Esophagus muscularis mucosa (tissue), 4 donors: ENCODE measurements around the gene RTRAF. TPM values are rescaled to one million over a fixed set of nuclear protein-coding genes. Genes with fewer than 3 reads are reported as not detected.

ENCODE experiments used
- DNase-seq: peaks from one replicate; pipeline ENCODE4 v3.0.0-alpha.2; 2017; ENCODE audit errors: extremely low spot score
- H3K27ac ChIP-seq, 4 donors: fragments of 200-600 bp; sonication (generic); replicated peaks in 1 of 4; 1 replicate in 3 of 4; 2 replicates in 1 of 4; pipeline ENCODE4 v1.5.1; 2016 to 2019; ENCODE audit warnings: mild to moderate bottlenecking in 1 of 4
- H3K27me3 ChIP-seq, 4 donors: fragments of 200-600 bp; sonication (generic); one replicate each; pipeline versions ENCODE4 v1.5.1 to v1.6.0; 2016 to 2019
- H3K36me3 ChIP-seq, 4 donors: fragments of 200-600 bp; sonication (generic); one replicate each; pipeline ENCODE4 v1.5.1; 2016 to 2019
- H3K4me1 ChIP-seq, 4 donors: fragments of 200-600 bp; sonication (generic); one replicate each; pipeline ENCODE4 v1.5.1; 2016 to 2019
- H3K4me3 ChIP-seq, 4 donors: fragments of 200-600 bp; sonication (generic); 1 replicate in 2 of 4; 2 replicates in 2 of 4; pipeline ENCODE4 v1.5.1; 2016 to 2019; ENCODE audit warnings: mild to moderate bottlenecking in 4 of 4, moderate library complexity in 1 of 4
- H3K9me3 ChIP-seq, 4 donors: fragments of 200-600 bp; sonication (generic); 1 replicate in 3 of 4; 2 replicates in 1 of 4; pipeline ENCODE4 v1.5.1; 2016 to 2019
- EP300 ChIP-seq: sonication (generic); formaldehyde crosslinking; IDR thresholded peaks from one replicate; pipeline ENCODE4 v1.6.1; 2017; ENCODE audit warnings: antibody characterized with exemption
- POLR2A ChIP-seq: fragments of 450-650 bp; IDR thresholded peaks from one replicate; pipeline ENCODE4 v1.6.1; 2017; ENCODE audit warnings: antibody characterized with exemption, moderate library complexity, mild to moderate bottlenecking, low read depth
- POLR2AphosphoS5 ChIP-seq, 2 donors: sonication (generic); formaldehyde crosslinking; IDR thresholded peaks; one replicate each; pipeline ENCODE4 v1.6.1; 2017; ENCODE audit warnings: antibody characterized with exemption in 2 of 2
- WGBS: methylation state at CpG from one replicate; pipeline ENCODE4 v1.1.5; 2018; 5-methylcytosine and 5-hydroxymethylcytosine counted together
- intact Hi-C: fragments of 100-400 bp; cut with DNase I; formaldehyde crosslinking; loops from one replicate; pipeline ENCODE4 v1.15.1; 2023
- total RNA-seq, 4 donors: library from RNA; depleted of rRNA; stranded (reverse); fragments of >200 nt; gene quantifications; one replicate each; pipeline versions ENCODE4 v1.1.0 to v1.2.1, GENCODE V29; 2016
- TF ChIP-seq, protein P1 (sequence below), 3 experiments: fragments of 200-600 bp in 2 of 3; fragments of 450-650 bp in 1 of 3; sonication (generic) in 2 of 3; IDR thresholded peaks; one replicate each; pipeline ENCODE4 v1.5.1; 2017 to 2019; ENCODE audit warnings: antibody characterized with exemption in 3 of 3, mild to moderate bottlenecking in 2 of 3, moderate library complexity in 1 of 3

RTRAF gene
- total RNA-seq, 4 donors from 2014 or later: 66.4 to 122 (median 70.1) TPM

DNA sequence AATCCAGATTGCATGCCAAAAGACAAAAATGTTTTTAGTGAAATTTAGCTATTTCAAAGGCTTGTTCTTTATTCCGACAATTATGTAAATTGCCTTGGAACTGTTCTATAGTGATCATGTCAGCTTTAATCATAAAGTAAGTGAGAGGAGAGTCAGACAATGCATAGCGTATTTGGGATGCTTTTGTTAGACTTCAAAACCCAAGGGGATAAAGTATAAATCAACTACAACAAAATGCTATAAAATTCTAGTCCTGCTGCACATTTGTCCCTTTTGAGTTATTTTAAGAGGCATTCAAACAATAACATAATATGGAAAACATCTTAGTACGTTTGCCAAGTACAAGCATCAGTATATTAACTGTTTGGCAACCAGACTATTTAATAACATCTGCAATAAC is 11.3 kb downstream of the RTRAF start:
- TF ChIP-seq, protein P1, sequence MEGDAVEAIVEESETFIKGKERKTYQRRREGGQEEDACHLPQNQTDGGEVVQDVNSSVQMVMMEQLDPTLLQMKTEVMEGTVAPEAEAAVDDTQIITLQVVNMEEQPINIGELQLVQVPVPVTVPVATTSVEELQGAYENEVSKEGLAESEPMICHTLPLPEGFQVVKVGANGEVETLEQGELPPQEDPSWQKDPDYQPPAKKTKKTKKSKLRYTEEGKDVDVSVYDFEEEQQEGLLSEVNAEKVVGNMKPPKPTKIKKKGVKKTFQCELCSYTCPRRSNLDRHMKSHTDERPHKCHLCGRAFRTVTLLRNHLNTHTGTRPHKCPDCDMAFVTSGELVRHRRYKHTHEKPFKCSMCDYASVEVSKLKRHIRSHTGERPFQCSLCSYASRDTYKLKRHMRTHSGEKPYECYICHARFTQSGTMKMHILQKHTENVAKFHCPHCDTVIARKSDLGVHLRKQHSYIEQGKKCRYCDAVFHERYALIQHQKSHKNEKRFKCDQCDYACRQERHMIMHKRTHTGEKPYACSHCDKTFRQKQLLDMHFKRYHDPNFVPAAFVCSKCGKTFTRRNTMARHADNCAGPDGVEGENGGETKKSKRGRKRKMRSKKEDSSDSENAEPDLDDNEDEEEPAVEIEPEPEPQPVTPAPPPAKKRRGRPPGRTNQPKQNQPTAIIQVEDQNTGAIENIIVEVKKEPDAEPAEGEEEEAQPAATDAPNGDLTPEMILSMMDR (IDR thresholded peaks at IDR 0.05): no peak
- TF ChIP-seq POLR2AphosphoS5 (IDR thresholded peaks at IDR 0.05) (no peak), EP300 (no peak), POLR2A (no peak)
- Histone ChIP-seq H3K9me3 (no peaks in the 10 kb centered on the region), H3K4me3 (no peak overlapping the region), H3K4me1 (peaks cover 31 to 59% (median 48%) of the 10 kb centered on the region in 4 donors), H3K27ac (peak overlapping the region in 3 of 4 donors; percentile 2 to 50 (median 27)), H3K27me3 (no peaks in the 10 kb centered on the region), H3K36me3 (peaks cover 14 to 45% (median 34%) of the 10 kb centered on the region in 4 donors)
- DNase-seq: no peak
- WGBS: 69% methylated on average over 3 of the region's 3 CpGs
- intact Hi-C loops: no loop called here

DNA sequence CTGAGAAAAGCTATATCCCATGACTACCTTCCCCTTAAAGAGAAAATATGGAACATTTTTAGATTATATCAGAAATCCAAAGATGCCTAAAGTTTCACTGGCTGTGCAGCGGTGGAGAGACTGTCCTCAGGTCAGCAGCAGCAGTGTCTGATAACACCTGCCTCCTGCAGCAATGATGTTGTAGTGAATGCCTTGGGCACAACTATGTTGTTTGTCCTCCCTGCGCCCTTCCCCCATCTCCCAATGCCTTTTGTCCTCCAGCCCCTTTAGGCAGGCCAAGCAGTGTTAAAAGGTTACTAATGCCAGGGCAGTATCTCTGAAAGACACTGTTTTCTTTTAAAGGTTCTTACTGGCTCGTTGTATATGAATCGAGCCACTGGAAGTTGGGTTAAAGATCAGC is 13.2 kb downstream of the RTRAF start:
- H3K36me3 ChIP-seq: peaks cover 25 to 64% (median 49%) of the 10 kb centered on the region in 4 donors
- H3K4me3 ChIP-seq: no peak overlapping the region
- peak overlapping the region; percentile 75 to 82 (median 80) for H3K27ac ChIP-seq
- WGBS: 97% methylated on average over 4 of the region's 4 CpGs
- TF ChIP-seq POLR2A (no peak), EP300 (no peak), POLR2AphosphoS5 (IDR thresholded peaks at IDR 0.05) (no peak)
- TF ChIP-seq, protein P1 (IDR thresholded peaks at IDR 0.05): no peak
- H3K9me3 ChIP-seq: no peaks in the 10 kb centered on the region
- intact Hi-C loops: no loop called here
- no peaks in the 10 kb centered on the region for H3K27me3 ChIP-seq
- DNase-seq: no peak
- peaks cover 33 to 50% (median 42%) of the 10 kb centered on the region in 4 donors for H3K4me1 ChIP-seq

DNA sequence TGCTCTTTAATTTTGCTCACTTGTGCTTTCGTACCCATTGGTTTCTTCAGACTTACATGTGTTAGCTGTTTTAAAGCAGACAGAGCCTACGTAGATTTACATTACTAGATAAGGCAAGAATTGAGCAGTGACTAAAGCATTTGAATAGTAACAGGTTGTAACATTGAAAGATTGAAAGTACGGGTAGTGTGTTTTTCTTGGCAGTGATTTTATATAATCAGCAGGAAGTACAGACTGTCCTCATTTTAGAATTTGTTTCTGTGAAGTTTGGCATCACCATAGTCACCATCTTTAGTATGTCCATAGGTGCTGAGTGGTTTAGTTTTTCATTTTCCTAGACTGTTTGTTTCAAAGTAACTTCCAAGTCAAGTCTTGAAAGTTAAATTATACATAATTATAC is 14.0 kb downstream of the RTRAF start:
- H3K9me3 ChIP-seq: no peaks in the 10 kb centered on the region
- H3K27me3 ChIP-seq: no peaks in the 10 kb centered on the region
- TF ChIP-seq EP300 (peak; percentile 50), POLR2AphosphoS5 (IDR thresholded peaks at IDR 0.05) (peak in 1 of 2 donors; percentile 68), POLR2A (no peak)
- TF ChIP-seq, protein P1 (IDR thresholded peaks at IDR 0.05): no peak
- peaks cover 30 to 71% (median 57%) of the 10 kb centered on the region in 4 donors for H3K36me3 ChIP-seq
- no peak for DNase-seq
- H3K4me3 ChIP-seq: no peak overlapping the region
- WGBS: 32% methylated on average over 3 of the region's 3 CpGs
- H3K27ac ChIP-seq: peak overlapping the region; percentile 75 to 82 (median 80)
- peaks cover 33 to 56% (median 42%) of the 10 kb centered on the region in 4 donors for H3K4me1 ChIP-seq
- intact Hi-C loops: no loop called here

DNA sequence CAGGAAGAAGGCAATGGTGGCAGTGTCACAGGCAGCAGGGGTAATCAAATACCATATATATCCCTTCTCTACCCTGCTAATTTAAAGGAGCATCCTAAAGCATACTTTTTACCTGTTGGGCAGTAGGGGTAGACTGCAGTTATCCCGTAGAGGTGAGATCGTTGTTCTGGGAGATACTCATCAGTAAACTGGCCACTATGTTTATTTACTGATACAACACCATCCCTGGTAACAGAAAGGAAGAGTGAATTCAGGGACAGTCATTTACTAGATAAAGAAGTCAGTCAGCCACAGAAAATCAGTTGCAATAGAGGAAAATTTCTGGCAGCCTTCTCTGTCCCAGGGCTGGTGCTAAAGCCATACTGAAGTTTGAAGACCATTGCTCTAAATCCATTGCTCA is 16.3 kb downstream of the RTRAF start:
- Histone ChIP-seq H3K4me1 (peaks cover 29 to 62% (median 37%) of the 10 kb centered on the region in 4 donors), H3K27me3 (no peaks in the 10 kb centered on the region), H3K9me3 (no peaks in the 10 kb centered on the region), H3K36me3 (peaks cover 43 to 86% (median 71%) of the 10 kb centered on the region in 4 donors), H3K27ac (peak overlapping the region in 2 of 4 donors; percentile 20 to 80), H3K4me3 (no peak overlapping the region)
- DNase-seq: no peak
- TF ChIP-seq POLR2AphosphoS5 (IDR thresholded peaks at IDR 0.05): no peak
- TF ChIP-seq EP300: no peak
- TF ChIP-seq POLR2A: no peak
- TF ChIP-seq, protein P1 (IDR thresholded peaks at IDR 0.05): no peak
- 89% methylated on average over 2 of the region's 2 CpGs for WGBS
- intact Hi-C loops: no loop called here

DNA sequence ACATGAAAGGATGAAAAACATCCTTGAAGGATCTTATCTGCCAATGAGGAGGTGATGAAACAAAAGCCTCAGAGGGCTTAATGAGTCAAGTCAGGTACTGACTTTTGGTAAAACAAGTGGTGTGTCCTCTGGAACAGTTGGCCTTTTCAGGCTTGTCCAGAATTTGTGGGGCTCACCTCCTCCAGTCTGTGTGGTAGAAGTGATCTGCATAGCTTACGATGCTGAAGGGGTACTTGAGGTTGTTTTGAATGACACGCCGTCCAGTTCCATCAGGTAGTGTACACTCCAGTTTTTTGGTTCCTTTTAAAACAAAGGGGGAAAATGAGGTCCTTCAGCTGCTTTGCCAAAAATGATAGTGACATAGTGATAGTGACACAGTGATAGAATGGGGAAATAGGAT is 17.0 kb downstream of the RTRAF start:
- no peak overlapping the region for H3K4me3 ChIP-seq
- 97% methylated on average over 3 of the region's 3 CpGs for WGBS
- peak overlapping the region in 2 of 4 donors; percentile 20 to 80 for H3K27ac ChIP-seq
- TF ChIP-seq POLR2A (no peak), POLR2AphosphoS5 (IDR thresholded peaks at IDR 0.05) (no peak), EP300 (no peak)
- TF ChIP-seq, protein P1 (IDR thresholded peaks at IDR 0.05): no peak
- peaks cover 51 to 91% (median 76%) of the 10 kb centered on the region in 4 donors for H3K36me3 ChIP-seq
- H3K27me3 ChIP-seq: no peaks in the 10 kb centered on the region
- no peak for DNase-seq
- H3K9me3 ChIP-seq: no peaks in the 10 kb centered on the region
- H3K4me1 ChIP-seq: peaks cover 33 to 62% (median 35%) of the 10 kb centered on the region in 4 donors
- intact Hi-C loops: no loop called here
